Right lobe of liver (tissue), 6 donors: ENCODE results near the gene API5. TPM values are rescaled to one million over a fixed set of nuclear protein-coding genes. Genes with fewer than 3 reads are reported as not detected.

Experiments used
- ATAC-seq, 4 donors: fragments of 200-7000 bp; cut with Tn5 transposase; one replicate each; pipeline ENCODE4 v1.9.1; 2020; ENCODE audit warnings: mild to moderate bottlenecking in 4 of 4, moderate library complexity in 4 of 4
- DNase-seq, 3 donors: peaks; one replicate each; pipeline ENCODE4 v3.0.0-alpha.2; 2020
- H3K27ac ChIP-seq, 3 donors: fragments of 200-600 bp; one replicate each; pipeline ENCODE4 v1.8.0; 2022
- H3K27me3 ChIP-seq, 2 donors: fragments of 200-600 bp; one replicate each; pipeline ENCODE4 v1.8.0; 2022
- H3K36me3 ChIP-seq, 4 donors: fragments of 200-600 bp; sonication (generic) in 1 of 4; one replicate each; pipeline versions ENCODE4 v1.5.1 to v1.8.0; 2017 to 2022; ENCODE audit warnings: control low read depth in 1 of 4
- H3K4me1 ChIP-seq, 4 donors: fragments of 200-600 bp; sonication (generic) in 1 of 4; one replicate each; pipeline versions ENCODE4 v1.5.1 to v1.8.0; 2017 to 2022; ENCODE audit warnings: control low read depth in 1 of 4
- H3K4me3 ChIP-seq, 3 donors: fragments of 200-600 bp; one replicate each; pipeline ENCODE4 v1.8.0; 2022
- H3K9me3 ChIP-seq, 4 donors: fragments of 200-600 bp; sonication (generic) in 1 of 4; one replicate each; pipeline versions ENCODE4 v1.5.1 to v1.8.0; 2017 to 2022; ENCODE audit warnings: control low read depth in 1 of 4
- CTCF ChIP-seq, 4 donors: fragments of 200-600 bp in 3 of 4; fragments of 450-650 bp in 1 of 4; IDR thresholded peaks; one replicate each; pipeline versions ENCODE4 v1.5.1 to v1.8.0; 2016 to 2022; ENCODE audit warnings: antibody characterized with exemption in 4 of 4, mild to moderate bottlenecking in 2 of 4
- POLR2A ChIP-seq: fragments of 450-650 bp; IDR thresholded peaks from one replicate; pipeline ENCODE4 v1.6.1; 2017; ENCODE audit warnings: antibody characterized with exemption, mild to moderate bottlenecking
- WGBS: methylation state at CpG from one replicate; pipeline ENCODE4 v1.1.6; 2018; ENCODE audit warnings: low coverage, low lambda C conversion rate; ENCODE audit not compliant: insufficient coverage; ENCODE audit errors: missing lambda C conversion rate; 5-methylcytosine and 5-hydroxymethylcytosine counted together
- intact Hi-C, 2 donors: fragments of 100-400 bp; cut with DNase I; formaldehyde crosslinking; loops; one replicate each; pipeline versions ENCODE4 v1.11.2 to v1.14.1; 2022
- long read RNA-seq: library from polyadenylated mRNA; unstranded; transcript quantifications from one replicate; pipeline ENCODE4 v2.0.0, GENCODE V29; 2019
- total RNA-seq, 6 experiments: library from RNA; depleted of rRNA in 2 of 6; stranded (reverse); fragments of >200 nt in 2 of 6; fragmentation: NEBNext Ultra II Directional in 3 of 6; extraction: Animal tissue kit (Norgen Biotek cat#: 25700) in 3 of 6; gene quantifications; one replicate each; pipeline versions ENCODE4 v1.1.0 to v1.2.4, GENCODE V29; 2016 to 2023
- donor health status: DM: no; HTN: yes; CAD: no.
- donor health status: DM: no; HTN: no; CAD: no.
- donor health status: DM: no; HTN: no; CAD: no.
- donor health status: DM: no; HTN: yes; CAD: no.
- donor health status: DM: no; HTN: yes; CAD: no.

Gene API5
- total RNA-seq = 10 to 100 TPM; 42.2 to 55.5 (median 49.6) TPM
- long read RNA-seq, partial matches to known transcripts = 2 of 5 reads
- long read RNA-seq, other reads (novel, unspliced or antisense) = 0 of 5 reads

DNA sequence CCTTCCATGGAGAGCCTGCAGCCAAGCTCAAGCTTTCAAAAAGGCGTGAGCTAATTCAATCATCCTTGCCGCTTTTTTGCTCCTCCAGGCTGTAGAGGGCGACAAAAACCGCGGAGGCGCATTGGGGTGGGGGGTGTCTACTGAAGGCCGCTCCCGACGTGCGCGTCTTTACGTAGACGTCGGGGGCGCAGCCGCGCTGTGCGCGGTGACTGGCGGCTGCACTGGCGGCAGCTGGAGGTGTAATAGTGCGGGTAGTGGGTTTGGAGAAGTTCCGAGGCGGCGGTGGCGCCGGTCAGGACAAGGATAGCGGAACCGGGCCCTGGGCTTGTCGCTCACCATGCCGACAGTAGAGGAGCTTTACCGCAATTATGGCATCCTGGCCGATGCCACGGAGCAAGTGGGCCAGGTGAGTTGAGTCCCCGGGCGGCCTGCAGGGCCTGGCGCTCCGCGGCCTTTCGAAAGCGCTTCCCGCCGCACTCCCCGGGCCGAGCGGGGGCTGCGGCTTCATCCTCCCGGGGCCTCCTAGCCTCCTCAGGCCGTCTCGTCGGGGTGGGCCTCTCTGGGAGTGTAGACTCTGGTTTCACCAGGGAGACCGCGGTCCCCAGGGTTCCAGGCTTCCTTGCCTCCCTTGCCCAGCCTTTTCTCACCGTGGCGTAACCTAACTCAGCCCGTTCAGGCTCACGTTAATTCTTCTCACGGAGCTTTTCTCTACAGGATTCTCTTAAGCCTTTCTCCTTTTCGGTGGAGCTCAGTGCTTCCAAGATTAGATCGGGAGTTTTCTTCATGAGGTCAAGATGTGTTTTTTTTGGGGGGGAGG lies at the start of gene API5:
Gene API5, plus strand, starts transcription at position 206 of the 817 bp plus-strand sequence. Its CDS starts 132 bp downstream, at position 338.
- ATAC-seq = peak; percentile 99 to 100 (median 100)
- peak; percentile 93 to 94 (median 93) for DNase-seq
- Histone ChIP-seq H3K9me3 (no peaks in the 10 kb centered on the region), H3K4me3 (peak within 1 kb of the TSS; percentile 92 to 95 (median 94)), H3K27ac (peak within 1 kb of the TSS; percentile 63 to 74 (median 72)), H3K4me1 (peaks cover 0 to 12% (median 5%) of the 10 kb centered on the region in 4 donors), H3K36me3 (no peaks in the 10 kb centered on the region), H3K27me3 (no peaks in the 10 kb centered on the region)
- WGBS = 0% methylated on average over 23 of the region's 60 CpGs
- TF ChIP-seq CTCF (IDR thresholded peaks at IDR 0.05) (peak; percentile 66 to 81 (median 78)), POLR2A (peak; percentile 80)
- intact Hi-C loops = no loop called here

- 63% methylated on average over 10 of the region's 10 CpGs for WGBS
- TF ChIP-seq POLR2A (no peak), CTCF (IDR thresholded peaks at IDR 0.05) (no peak)
- intact Hi-C loops = no loop called here
- DNase-seq = no peak
- Histone ChIP-seq H3K27me3 (no peaks in the 10 kb centered on the region), H3K4me1 (no peaks in the 10 kb centered on the region), H3K9me3 (no peaks in the 10 kb centered on the region), H3K4me3 (no peak overlapping the region), H3K36me3 (no peaks in the 10 kb centered on the region), H3K27ac (no peak overlapping the region)
- peak in 1 of 4 donors; percentile 39 for ATAC-seq
Observed at GRCh38 chr11:43267856-43268580, 43.8 kb upstream of the API5 start.

- H3K4me1 ChIP-seq = no peaks in the 10 kb centered on the region
- no peak for TF ChIP-seq CTCF (IDR thresholded peaks at IDR 0.05)
- no peak for TF ChIP-seq POLR2A
Observed at GRCh38 chr11:43268786-43269185, 43.0 kb upstream of the API5 start.

DNA sequence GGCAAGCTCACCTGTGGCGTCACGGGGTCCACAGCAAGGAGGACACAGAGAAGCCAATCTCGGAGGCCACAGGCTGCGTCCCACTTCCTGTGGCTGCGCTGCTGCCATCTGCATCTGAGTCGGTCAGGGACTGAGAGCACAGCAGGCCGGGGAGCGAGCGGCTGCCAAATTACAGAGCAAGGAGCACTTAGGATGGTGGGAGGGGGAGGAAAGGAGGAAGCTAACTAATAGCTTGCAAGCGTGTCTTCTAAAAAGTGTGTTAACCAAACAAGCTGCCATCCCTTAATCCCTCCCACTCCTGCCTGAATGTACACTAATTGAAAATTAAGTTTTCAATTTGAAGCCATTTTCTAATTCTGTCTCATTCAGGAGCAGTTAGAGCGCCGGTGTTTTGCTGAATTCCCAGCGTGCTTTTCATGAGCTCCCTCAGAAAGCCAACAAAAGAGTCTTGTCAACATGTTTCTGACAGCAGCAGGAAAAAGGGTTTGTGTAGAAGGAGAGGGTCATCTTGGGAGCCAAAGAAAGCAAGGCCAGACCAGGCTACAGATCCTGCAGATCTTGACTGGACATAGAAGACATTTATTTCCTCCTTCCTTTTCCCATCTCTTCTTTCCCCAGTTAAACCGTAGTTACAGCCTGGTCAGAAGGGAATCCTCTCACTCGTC lies 42.4 kb upstream of the API5 start:
- Histone ChIP-seq H3K9me3 (no peaks in the 10 kb centered on the region), H3K4me1 (no peaks in the 10 kb centered on the region), H3K4me3 (no peak overlapping the region), H3K27me3 (no peaks in the 10 kb centered on the region), H3K36me3 (no peaks in the 10 kb centered on the region), H3K27ac (no peak overlapping the region)
- WGBS = 43% methylated on average over 15 of the region's 15 CpGs
- no peak for TF ChIP-seq POLR2A
- TF ChIP-seq CTCF (IDR thresholded peaks at IDR 0.05) = no peak
- intact Hi-C loops = no loop called here
- DNase-seq = no peak
- ATAC-seq = peak in 1 of 4 donors; percentile 37

More at GRCh38 chr11:43268786-43269185, 43.0 kb upstream of the API5 start:
- ATAC-seq (no peak), DNase-seq (no peak)
- 28% methylated on average over 2 of the region's 2 CpGs for WGBS
- no peaks in the 10 kb centered on the region for H3K9me3 ChIP-seq
- H3K27me3 ChIP-seq = no peaks in the 10 kb centered on the region
- H3K36me3 ChIP-seq = no peaks in the 10 kb centered on the region
- H3K27ac ChIP-seq = no peak overlapping the region
- intact Hi-C loops = no loop called here
- H3K4me3 ChIP-seq = no peak overlapping the region
